ENCODE results near the gene TSHZ1.

TSHZ1 gene

GRCh38 chr18:75226956-75227316, 16.3 kb downstream of the TSHZ1 start (continued):
- TF ChIP-seq, protein P1, sequence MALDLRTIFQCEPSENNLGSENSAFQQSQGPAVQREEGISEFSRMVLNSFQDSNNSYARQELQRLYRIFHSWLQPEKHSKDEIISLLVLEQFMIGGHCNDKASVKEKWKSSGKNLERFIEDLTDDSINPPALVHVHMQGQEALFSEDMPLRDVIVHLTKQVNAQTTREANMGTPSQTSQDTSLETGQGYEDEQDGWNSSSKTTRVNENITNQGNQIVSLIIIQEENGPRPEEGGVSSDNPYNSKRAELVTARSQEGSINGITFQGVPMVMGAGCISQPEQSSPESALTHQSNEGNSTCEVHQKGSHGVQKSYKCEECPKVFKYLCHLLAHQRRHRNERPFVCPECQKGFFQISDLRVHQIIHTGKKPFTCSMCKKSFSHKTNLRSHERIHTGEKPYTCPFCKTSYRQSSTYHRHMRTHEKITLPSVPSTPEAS (tag by site-specific recombination; IDR thresholded peaks at IDR 0.05), result no peak
- TF ChIP-seq, protein P2, sequence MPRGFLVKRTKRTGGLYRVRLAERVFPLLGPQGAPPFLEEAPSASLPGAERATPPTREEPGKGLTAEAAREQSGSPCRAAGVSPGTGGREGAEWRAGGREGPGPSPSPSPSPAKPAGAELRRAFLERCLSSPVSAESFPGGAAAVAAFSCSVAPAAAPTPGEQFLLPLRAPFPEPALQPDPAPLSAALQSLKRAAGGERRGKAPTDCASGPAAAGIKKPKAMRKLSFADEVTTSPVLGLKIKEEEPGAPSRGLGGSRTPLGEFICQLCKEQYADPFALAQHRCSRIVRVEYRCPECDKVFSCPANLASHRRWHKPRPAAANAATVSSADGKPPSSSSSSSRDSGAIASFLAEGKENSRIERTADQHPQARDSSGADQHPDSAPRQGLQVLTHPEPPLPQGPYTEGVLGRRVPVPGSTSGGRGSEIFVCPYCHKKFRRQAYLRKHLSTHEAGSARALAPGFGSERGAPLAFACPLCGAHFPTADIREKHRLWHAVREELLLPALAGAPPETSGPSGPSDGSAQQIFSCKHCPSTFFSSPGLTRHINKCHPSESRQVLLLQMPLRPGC (tag by site-specific recombination; IDR thresholded peaks at IDR 0.05), result no peak
- TF ChIP-seq, protein P3, sequence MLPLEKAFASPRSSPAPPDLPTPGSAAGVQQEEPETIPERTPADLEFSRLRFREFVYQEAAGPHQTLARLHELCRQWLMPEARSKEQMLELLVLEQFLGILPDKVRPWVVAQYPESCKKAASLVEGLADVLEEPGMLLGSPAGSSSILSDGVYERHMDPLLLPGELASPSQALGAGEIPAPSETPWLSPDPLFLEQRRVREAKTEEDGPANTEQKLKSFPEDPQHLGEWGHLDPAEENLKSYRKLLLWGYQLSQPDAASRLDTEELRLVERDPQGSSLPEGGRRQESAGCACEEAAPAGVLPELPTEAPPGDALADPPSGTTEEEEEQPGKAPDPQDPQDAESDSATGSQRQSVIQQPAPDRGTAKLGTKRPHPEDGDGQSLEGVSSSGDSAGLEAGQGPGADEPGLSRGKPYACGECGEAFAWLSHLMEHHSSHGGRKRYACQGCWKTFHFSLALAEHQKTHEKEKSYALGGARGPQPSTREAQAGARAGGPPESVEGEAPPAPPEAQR (tag by site-specific recombination; IDR thresholded peaks at IDR 0.05), result no peak
- TF ChIP-seq, protein P4, sequence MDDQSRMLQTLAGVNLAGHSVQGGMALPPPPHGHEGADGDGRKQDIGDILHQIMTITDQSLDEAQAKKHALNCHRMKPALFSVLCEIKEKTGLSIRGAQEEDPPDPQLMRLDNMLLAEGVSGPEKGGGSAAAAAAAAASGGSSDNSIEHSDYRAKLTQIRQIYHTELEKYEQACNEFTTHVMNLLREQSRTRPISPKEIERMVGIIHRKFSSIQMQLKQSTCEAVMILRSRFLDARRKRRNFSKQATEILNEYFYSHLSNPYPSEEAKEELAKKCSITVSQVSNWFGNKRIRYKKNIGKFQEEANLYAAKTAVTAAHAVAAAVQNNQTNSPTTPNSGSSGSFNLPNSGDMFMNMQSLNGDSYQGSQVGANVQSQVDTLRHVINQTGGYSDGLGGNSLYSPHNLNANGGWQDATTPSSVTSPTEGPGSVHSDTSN (CRISPR knock-in tag; IDR thresholded peaks at IDR 0.05), result no peak
- TF ChIP-seq ZNF510 (tag by site-specific recombination; IDR thresholded peaks at IDR 0.05; ENCODE audit: insufficient replicate concordance) (no peak), ZNF112 (tag by site-specific recombination; IDR thresholded peaks at IDR 0.05) (no peak), ZNF560 (tag by site-specific recombination; IDR thresholded peaks at IDR 0.05; ENCODE audit: borderline replicate concordance) (no peak)

GRCh38 chr18:75227535-75228296, 17.1 kb downstream of the TSHZ1 start:
- Histone ChIP-seq H3K27ac (ENCODE audit: extremely low read depth, low read depth, low read length) (no peak overlapping the region), H3K4me1 (ENCODE audit: control insufficient read depth, insufficient read depth, low read length) (peaks cover 38% of the 10 kb centered on the region), H3K9me3 (ENCODE audit: control insufficient read depth, insufficient read depth, low read depth, low read length) (no peaks in the 10 kb centered on the region), H3K36me3 (ENCODE audit: control insufficient read depth in 2 of 2, insufficient read depth in 1 of 2, low read length in 2 of 2) (no peaks in the 10 kb centered on the region), H3K4me3 (ENCODE audit: low read depth, low read length) (no peak overlapping the region)
- no peak for TF ChIP-seq SETDB1 (IDR thresholded peaks at IDR 0.05; ENCODE audit: insufficient read length, low read length)
- no peak for TF ChIP-seq PRDM1 (tag by site-specific recombination; IDR thresholded peaks at IDR 0.05)
- no peak for TF ChIP-seq KLF9 (tag by site-specific recombination; IDR thresholded peaks at IDR 0.05; ENCODE audit: low read depth)
- TF ChIP-seq ZNF560 (tag by site-specific recombination; IDR thresholded peaks at IDR 0.05; ENCODE audit: borderline replicate concordance), result no peak
- CTCF ChIA-PET, result no interaction called here
- POLR2A ChIA-PET, result no interaction called here

- Histone ChIP-seq H3K27ac (ENCODE audit: extremely low read depth, low read depth, low read length) (no peak overlapping the region), H3K4me3 (ENCODE audit: low read depth, low read length) (no peak overlapping the region), H3K4me1 (ENCODE audit: control insufficient read depth, insufficient read depth, low read length) (peaks cover 30% of the 10 kb centered on the region), H3K36me3 (ENCODE audit: control insufficient read depth in 2 of 2, insufficient read depth in 1 of 2, low read length in 2 of 2) (no peaks in the 10 kb centered on the region), H3K9me3 (ENCODE audit: control insufficient read depth, insufficient read depth, low read depth, low read length) (no peaks in the 10 kb centered on the region)
- ChIA-PET CTCF (no interaction called here), POLR2A (no interaction called here)
- no peak for TF ChIP-seq ZNF324 (tag by site-specific recombination; IDR thresholded peaks at IDR 0.05)
- TF ChIP-seq, protein P5, sequence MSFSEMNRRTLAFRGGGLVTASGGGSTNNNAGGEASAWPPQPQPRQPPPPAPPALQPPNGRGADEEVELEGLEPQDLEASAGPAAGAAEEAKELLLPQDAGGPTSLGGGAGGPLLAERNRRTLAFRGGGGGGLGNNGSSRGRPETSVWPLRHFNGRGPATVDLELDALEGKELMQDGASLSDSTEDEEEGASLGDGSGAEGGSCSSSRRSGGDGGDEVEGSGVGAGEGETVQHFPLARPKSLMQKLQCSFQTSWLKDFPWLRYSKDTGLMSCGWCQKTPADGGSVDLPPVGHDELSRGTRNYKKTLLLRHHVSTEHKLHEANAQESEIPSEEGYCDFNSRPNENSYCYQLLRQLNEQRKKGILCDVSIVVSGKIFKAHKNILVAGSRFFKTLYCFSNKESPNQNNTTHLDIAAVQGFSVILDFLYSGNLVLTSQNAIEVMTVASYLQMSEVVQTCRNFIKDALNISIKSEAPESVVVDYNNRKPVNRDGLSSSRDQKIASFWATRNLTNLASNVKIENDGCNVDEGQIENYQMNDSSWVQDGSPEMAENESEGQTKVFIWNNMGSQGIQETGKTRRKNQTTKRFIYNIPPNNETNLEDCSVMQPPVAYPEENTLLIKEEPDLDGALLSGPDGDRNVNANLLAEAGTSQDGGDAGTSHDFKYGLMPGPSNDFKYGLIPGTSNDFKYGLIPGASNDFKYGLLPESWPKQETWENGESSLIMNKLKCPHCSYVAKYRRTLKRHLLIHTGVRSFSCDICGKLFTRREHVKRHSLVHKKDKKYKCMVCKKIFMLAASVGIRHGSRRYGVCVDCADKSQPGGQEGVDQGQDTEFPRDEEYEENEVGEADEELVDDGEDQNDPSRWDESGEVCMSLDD (tag by site-specific recombination; IDR thresholded peaks at IDR 0.05), result no peak
- TF ChIP-seq ZXDB (tag by site-specific recombination; IDR thresholded peaks at IDR 0.05), result no peak
- no peak for TF ChIP-seq ZNF175 (tag by site-specific recombination; IDR thresholded peaks at IDR 0.05)
- TF ChIP-seq, protein P6, sequence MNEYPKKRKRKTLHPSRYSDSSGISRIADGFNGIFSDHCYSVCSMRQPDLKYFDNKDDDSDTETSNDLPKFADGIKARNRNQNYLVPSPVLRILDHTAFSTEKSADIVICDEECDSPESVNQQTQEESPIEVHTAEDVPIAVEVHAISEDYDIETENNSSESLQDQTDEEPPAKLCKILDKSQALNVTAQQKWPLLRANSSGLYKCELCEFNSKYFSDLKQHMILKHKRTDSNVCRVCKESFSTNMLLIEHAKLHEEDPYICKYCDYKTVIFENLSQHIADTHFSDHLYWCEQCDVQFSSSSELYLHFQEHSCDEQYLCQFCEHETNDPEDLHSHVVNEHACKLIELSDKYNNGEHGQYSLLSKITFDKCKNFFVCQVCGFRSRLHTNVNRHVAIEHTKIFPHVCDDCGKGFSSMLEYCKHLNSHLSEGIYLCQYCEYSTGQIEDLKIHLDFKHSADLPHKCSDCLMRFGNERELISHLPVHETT (tag by site-specific recombination; IDR thresholded peaks at IDR 0.05), result no peak
- TF ChIP-seq OSR2 (tag by site-specific recombination; IDR thresholded peaks at IDR 0.05), result no peak
- TF ChIP-seq, protein P7, sequence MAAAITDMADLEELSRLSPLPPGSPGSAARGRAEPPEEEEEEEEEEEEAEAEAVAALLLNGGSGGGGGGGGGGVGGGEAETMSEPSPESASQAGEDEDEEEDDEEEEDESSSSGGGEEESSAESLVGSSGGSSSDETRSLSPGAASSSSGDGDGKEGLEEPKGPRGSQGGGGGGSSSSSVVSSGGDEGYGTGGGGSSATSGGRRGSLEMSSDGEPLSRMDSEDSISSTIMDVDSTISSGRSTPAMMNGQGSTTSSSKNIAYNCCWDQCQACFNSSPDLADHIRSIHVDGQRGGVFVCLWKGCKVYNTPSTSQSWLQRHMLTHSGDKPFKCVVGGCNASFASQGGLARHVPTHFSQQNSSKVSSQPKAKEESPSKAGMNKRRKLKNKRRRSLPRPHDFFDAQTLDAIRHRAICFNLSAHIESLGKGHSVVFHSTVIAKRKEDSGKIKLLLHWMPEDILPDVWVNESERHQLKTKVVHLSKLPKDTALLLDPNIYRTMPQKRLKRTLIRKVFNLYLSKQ (tag by site-specific recombination; IDR thresholded peaks at IDR 0.05; ENCODE audit: borderline replicate concordance), result no peak
- no peak for TF ChIP-seq WT1 (tag by site-specific recombination; IDR thresholded peaks at IDR 0.05)
- no peak for TF ChIP-seq BCL11A (tag by site-specific recombination; IDR thresholded peaks at IDR 0.05; ENCODE audit: low read depth)
- no peak for TF ChIP-seq ZNF23 (tag by site-specific recombination; IDR thresholded peaks at IDR 0.05; ENCODE audit: borderline replicate concordance)
- no peak for TF ChIP-seq TRIM28 (IDR thresholded peaks at IDR 0.05; ENCODE audit: borderline replicate concordance, low read length)
These were observed 18.4 kb downstream of the TSHZ1 start for GRCh38 chr18:75228967-75229366.

Data from HEK293 (cell line).